HS-27A (cell line): Measurements from ENCODE around the gene SUPT3H.
"Not testable (repeated sequence)": the region's sequence is repeated elsewhere in the genome, so short reads cannot be mapped to it uniquely, and the experiment has no call there.

Experiments used
- DNase-seq: peaks from one replicate; pipeline ENCODE4 v3.0.0-alpha.2; 2012; ENCODE audit warnings: low read depth, missing footprints

Gene SUPT3H

GRCh38 chr6:45323656-45324224 is 54.0 kb downstream of the SUPT3H start:
- DNase-seq = no peak

- no peak for DNase-seq
These were observed 57.4 kb downstream of the SUPT3H start for GRCh38 chr6:45320349-45320748.

GRCh38 chr6:45314146-45314545 is 63.6 kb downstream of the SUPT3H start:
- no peak for DNase-seq

- DNase-seq = no peak
These were observed 67.5 kb downstream of the SUPT3H start for GRCh38 chr6:45310118-45310788.

- DNase-seq = no peak
These were observed 72.2 kb downstream of the SUPT3H start for GRCh38 chr6:45305546-45305945.

GRCh38 chr6:45302832-45303231 is 74.9 kb downstream of the SUPT3H start:
- DNase-seq = no peak

- DNase-seq = no peak
These were observed 76.2 kb downstream of the SUPT3H start for GRCh38 chr6:45301348-45302142.

- no peak for DNase-seq
These were observed 77.0 kb downstream of the SUPT3H start for GRCh38 chr6:45300736-45301135.

- DNase-seq = no peak
These were observed 78.6 kb downstream of the SUPT3H start for GRCh38 chr6:45299096-45299581.

GRCh38 chr6:45297320-45297719 is 80.4 kb downstream of the SUPT3H start:
- DNase-seq = no peak

- not testable (repeated sequence) for DNase-seq
These were observed 83.6 kb downstream of the SUPT3H start for GRCh38 chr6:45294065-45294701.

GRCh38 chr6:45293306-45293705 is 84.4 kb downstream of the SUPT3H start:
- DNase-seq = no peak

GRCh38 chr6:45289751-45290514 is 87.8 kb downstream of the SUPT3H start:
- no peak for DNase-seq

GRCh38 chr6:45286707-45287106 is 91.0 kb downstream of the SUPT3H start:
- DNase-seq = not testable (repeated sequence)

GRCh38 chr6:45278367-45278766 is 99.4 kb downstream of the SUPT3H start:
- no peak for DNase-seq

GRCh38 chr6:45277741-45278140 is 100.0 kb downstream of the SUPT3H start:
- DNase-seq = not testable (repeated sequence)

- DNase-seq = no peak
These were observed 102.4 kb downstream of the SUPT3H start for GRCh38 chr6:45275358-45275757.

GRCh38 chr6:45272626-45273025 is 105.1 kb downstream of the SUPT3H start:
- DNase-seq = no peak

- DNase-seq = no peak
These were observed 112.5 kb downstream of the SUPT3H start for GRCh38 chr6:45265246-45265645.

GRCh38 chr6:45260696-45261095 is 117.0 kb downstream of the SUPT3H start:
- DNase-seq = no peak
